Measurements from ENCODE around the gene NRXN3.

NRXN3 gene

DNA sequence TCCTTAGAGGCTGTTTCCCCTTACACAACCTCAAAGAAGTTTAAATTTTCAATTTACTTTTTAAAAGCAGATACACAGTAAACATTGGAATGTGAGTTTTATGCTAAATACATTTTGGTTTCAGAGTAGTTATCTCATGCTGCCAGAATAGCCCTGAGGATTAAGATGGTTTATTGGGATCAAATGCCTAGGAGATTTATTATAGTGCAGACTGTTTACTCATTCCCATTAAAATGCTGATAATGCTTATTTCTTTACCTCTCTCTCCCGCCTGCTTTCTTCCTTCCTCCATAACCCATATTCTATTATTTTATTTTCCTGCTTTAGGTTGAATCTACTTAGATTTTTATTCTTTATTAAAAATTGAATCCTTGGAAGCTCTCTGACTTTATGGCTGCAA is 1701.0 kb downstream of the NRXN3 start:
- H3K9me3 ChIP-seq (ENCODE audit: low read length): no peaks in the 10 kb centered on the region
- H3K9ac ChIP-seq (ENCODE audit: low read length): no peak overlapping the region
- H3K4me3 ChIP-seq (ENCODE audit: low read depth in 1 of 2, low read length in 2 of 2): no peak overlapping the region
- H3K4me1 ChIP-seq (ENCODE audit: insufficient read depth, low read length): no peaks in the 10 kb centered on the region
- H3K27ac ChIP-seq (ENCODE audit: low read depth, low read length): no peak overlapping the region
- H3K36me3 ChIP-seq (ENCODE audit: insufficient read depth, low read length): no peaks in the 10 kb centered on the region
- no peaks in the 10 kb centered on the region for H3K27me3 ChIP-seq (ENCODE audit: control insufficient read depth in 1 of 2, insufficient read depth in 2 of 2, low read length in 2 of 2)

DNA sequence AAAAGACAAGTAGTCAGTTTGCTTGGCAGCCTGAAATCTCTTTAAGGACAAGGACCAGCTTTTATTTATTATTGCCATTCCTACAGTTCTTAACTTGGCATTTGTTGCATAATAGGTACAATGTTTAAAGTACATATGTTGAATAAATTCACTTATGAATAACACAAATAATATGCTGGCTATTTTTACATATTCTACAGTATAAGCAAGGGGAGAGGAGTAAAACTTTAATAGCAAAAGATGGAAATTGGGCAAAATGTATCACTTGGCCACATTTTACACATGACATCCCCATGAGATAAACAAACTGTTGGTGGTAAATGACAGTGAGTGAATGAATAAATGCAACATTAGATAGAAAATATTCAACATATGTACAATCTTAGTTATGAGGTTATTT is 1708.1 kb downstream of the NRXN3 start:
- H3K27ac ChIP-seq (ENCODE audit: low read depth, low read length): no peak overlapping the region
- H3K36me3 ChIP-seq (ENCODE audit: insufficient read depth, low read length): no peaks in the 10 kb centered on the region
- no peak overlapping the region for H3K9ac ChIP-seq (ENCODE audit: low read length)
- H3K4me3 ChIP-seq (ENCODE audit: low read depth in 1 of 2, low read length in 2 of 2): no peak overlapping the region
- no peaks in the 10 kb centered on the region for H3K9me3 ChIP-seq (ENCODE audit: low read length)
- no peaks in the 10 kb centered on the region for H3K4me1 ChIP-seq (ENCODE audit: insufficient read depth, low read length)
- no peaks in the 10 kb centered on the region for H3K27me3 ChIP-seq (ENCODE audit: control insufficient read depth in 1 of 2, insufficient read depth in 2 of 2, low read length in 2 of 2)

DNA sequence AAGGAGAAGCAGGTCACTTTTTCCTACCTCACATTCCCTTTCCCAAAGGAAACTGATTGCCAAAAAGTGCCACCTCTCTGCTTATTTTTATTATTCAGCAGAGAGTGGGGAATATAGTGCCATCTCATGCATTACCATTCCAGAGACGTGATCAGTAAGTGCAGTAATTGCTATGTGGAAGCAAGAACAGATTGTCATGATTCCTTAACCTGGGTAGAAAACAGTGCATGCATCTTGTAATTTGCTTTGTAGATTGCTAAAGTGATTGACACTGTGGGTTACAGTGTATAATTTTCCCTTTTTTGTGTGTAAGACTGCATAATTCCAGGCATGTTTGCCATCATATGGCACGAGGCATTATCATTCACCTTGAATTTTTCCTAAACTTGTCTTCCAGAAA is 1708.6 kb downstream of the NRXN3 start:
- Histone ChIP-seq H3K9me3 (ENCODE audit: low read length) (no peaks in the 10 kb centered on the region), H3K27me3 (ENCODE audit: control insufficient read depth in 1 of 2, insufficient read depth in 2 of 2, low read length in 2 of 2) (no peaks in the 10 kb centered on the region), H3K9ac (ENCODE audit: low read length) (no peak overlapping the region), H3K4me1 (ENCODE audit: insufficient read depth, low read length) (no peaks in the 10 kb centered on the region), H3K27ac (ENCODE audit: low read depth, low read length) (no peak overlapping the region), H3K4me3 (ENCODE audit: low read depth in 1 of 2, low read length in 2 of 2) (no peak overlapping the region), H3K36me3 (ENCODE audit: insufficient read depth, low read length) (no peaks in the 10 kb centered on the region)

DNA sequence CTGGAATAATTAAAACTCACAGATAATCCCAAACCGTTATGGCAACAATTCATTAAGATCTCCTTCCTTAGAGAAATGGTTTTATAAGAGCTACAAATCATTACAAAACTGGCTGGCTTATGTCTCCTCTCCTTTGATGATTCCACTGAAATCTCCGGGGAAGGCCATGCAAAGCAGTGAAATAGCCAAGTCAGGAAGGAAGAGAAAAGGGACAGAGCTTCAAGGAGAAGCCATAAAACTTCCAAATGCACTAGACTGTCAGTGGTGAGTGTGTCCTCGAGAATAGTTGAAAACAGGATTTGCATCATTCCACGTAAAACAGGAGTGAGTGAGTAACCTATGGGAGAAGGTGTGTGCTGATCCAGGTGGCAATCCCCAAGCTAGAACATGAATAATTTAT is 1711.1 kb downstream of the NRXN3 start:
- Histone ChIP-seq H3K9ac (ENCODE audit: low read length) (no peak overlapping the region), H3K4me1 (ENCODE audit: insufficient read depth, low read length) (no peaks in the 10 kb centered on the region), H3K36me3 (ENCODE audit: insufficient read depth, low read length) (no peaks in the 10 kb centered on the region), H3K9me3 (ENCODE audit: low read length) (no peaks in the 10 kb centered on the region), H3K27me3 (ENCODE audit: control insufficient read depth in 1 of 2, insufficient read depth in 2 of 2, low read length in 2 of 2) (no peaks in the 10 kb centered on the region), H3K4me3 (ENCODE audit: low read depth in 1 of 2, low read length in 2 of 2) (no peak overlapping the region), H3K27ac (ENCODE audit: low read depth, low read length) (no peak overlapping the region)

DNA sequence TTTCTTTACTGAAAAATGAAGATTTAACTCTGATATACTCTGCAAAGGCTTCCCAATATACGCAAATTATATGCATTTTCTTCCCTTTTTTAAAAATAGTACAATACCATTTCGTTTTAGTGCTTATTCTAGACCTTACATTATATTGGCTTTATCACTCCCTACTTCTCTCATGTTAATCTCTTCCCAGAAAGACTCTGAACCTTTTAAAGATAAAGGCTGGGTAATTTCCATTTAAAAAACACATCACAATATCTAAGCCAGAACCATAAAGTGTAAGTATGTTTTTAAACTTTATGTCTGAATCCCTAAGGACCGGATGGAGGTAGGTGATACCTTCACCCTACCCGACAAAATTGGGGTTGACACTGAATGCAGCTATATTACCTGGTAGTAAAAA is 1720.4 kb downstream of the NRXN3 start:
- Histone ChIP-seq H3K36me3 (ENCODE audit: insufficient read depth, low read length) (no peaks in the 10 kb centered on the region), H3K27ac (ENCODE audit: low read depth, low read length) (no peak overlapping the region), H3K9ac (ENCODE audit: low read length) (no peak overlapping the region), H3K4me1 (ENCODE audit: insufficient read depth, low read length) (no peaks in the 10 kb centered on the region), H3K27me3 (ENCODE audit: control insufficient read depth in 1 of 2, insufficient read depth in 2 of 2, low read length in 2 of 2) (no peaks in the 10 kb centered on the region), H3K4me3 (ENCODE audit: low read depth in 1 of 2, low read length in 2 of 2) (no peak overlapping the region), H3K9me3 (ENCODE audit: low read length) (no peaks in the 10 kb centered on the region)

DNA sequence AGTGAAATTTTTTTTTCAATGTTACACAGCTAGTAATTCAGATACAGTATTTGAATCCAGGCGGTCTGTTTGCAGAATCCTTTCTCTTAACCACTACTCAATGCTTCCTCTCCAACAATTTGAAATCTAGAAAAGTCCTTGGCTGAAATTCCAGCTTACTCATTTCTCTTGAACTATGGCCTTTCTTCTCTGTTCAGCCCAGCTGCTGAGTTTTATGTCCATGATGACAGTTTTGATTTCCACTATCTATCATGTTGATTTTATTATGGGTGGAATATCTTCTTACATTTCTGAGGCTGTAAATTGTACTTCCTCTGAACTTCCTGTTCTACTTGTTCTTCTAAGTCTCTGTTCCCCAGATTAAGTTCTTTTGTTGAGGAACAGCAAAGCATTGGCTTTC is 1725.8 kb downstream of the NRXN3 start:
- H3K36me3 ChIP-seq (ENCODE audit: insufficient read depth, low read length): no peaks in the 10 kb centered on the region
- H3K27me3 ChIP-seq (ENCODE audit: control insufficient read depth in 1 of 2, insufficient read depth in 2 of 2, low read length in 2 of 2): no peaks in the 10 kb centered on the region
- H3K9me3 ChIP-seq (ENCODE audit: low read length): no peaks in the 10 kb centered on the region
- H3K4me1 ChIP-seq (ENCODE audit: insufficient read depth, low read length): no peaks in the 10 kb centered on the region
- no peak overlapping the region for H3K4me3 ChIP-seq (ENCODE audit: low read depth in 1 of 2, low read length in 2 of 2)
- H3K9ac ChIP-seq (ENCODE audit: low read length): no peak overlapping the region
- no peak overlapping the region for H3K27ac ChIP-seq (ENCODE audit: low read depth, low read length)

DNA sequence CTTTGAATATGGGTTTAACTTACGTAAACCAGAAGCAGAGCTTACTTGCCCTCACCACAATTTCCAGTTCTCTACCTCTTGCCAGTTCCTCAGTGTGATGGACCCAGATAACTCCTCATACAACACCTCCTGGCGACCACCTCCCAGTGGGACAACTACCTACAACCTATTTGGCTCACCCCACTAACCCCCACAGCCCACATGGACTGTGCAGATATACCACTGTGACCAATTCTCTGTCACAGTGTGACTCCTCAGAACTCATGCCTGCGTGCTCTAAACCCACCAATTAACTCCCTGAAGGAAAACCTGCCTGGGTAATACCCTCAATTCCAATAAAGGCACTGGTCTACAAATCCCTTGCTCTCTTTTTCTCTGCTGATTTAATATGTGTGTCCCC is 1729.4 kb downstream of the NRXN3 start:
- Histone ChIP-seq H3K27ac (ENCODE audit: low read depth, low read length) (no peak overlapping the region), H3K4me1 (ENCODE audit: insufficient read depth, low read length) (no peaks in the 10 kb centered on the region), H3K4me3 (ENCODE audit: low read depth in 1 of 2, low read length in 2 of 2) (no peak overlapping the region), H3K9ac (ENCODE audit: low read length) (no peak overlapping the region), H3K36me3 (ENCODE audit: insufficient read depth, low read length) (no peaks in the 10 kb centered on the region), H3K27me3 (ENCODE audit: control insufficient read depth in 1 of 2, insufficient read depth in 2 of 2, low read length in 2 of 2) (no peaks in the 10 kb centered on the region), H3K9me3 (ENCODE audit: low read length) (no peaks in the 10 kb centered on the region)

DNA sequence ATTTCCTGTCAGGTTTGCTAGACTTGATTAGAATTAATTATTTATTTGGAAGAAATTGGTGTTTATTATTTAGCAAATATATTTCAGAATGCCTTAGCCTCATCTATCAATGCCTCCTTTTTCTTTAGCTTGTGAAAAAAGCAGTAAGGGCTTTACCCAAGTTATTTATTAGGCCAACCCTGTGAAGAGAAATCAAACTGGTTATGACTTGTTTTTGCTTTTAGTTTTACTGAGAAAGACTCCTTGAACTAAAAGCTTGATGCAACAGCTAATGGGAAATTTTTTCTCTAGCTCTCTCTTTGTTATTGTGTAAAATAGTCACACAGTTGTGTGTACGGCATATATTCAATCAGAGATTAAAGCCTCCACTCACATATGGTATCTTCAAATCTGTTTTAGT is 1734.3 kb downstream of the NRXN3 start:
- H3K4me1 ChIP-seq (ENCODE audit: insufficient read depth, low read length): no peaks in the 10 kb centered on the region
- H3K9me3 ChIP-seq (ENCODE audit: low read length): no peaks in the 10 kb centered on the region
- H3K27me3 ChIP-seq (ENCODE audit: control insufficient read depth in 1 of 2, insufficient read depth in 2 of 2, low read length in 2 of 2): no peaks in the 10 kb centered on the region
- H3K36me3 ChIP-seq (ENCODE audit: insufficient read depth, low read length): no peaks in the 10 kb centered on the region
- no peak overlapping the region for H3K9ac ChIP-seq (ENCODE audit: low read length)
- no peak overlapping the region for H3K27ac ChIP-seq (ENCODE audit: low read depth, low read length)
- H3K4me3 ChIP-seq (ENCODE audit: low read depth in 1 of 2, low read length in 2 of 2): no peak overlapping the region

DNA sequence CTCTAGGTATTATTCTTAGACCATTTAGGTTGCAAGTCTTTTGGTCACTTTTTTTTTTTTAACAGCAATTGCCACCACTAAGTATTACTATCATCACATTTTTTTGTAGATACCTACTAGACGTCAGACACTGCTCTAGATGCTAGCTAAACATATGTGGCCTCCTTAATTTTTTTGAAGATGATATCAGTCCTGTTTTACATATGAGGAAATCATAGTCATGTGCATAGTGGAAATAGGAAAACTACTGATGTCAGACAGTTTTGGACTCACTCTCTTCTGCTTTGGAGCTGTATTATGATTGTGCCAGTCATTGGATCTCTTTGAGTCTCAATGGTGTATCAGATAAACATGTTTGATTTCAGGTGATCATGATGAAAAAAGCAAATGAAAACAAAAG is 1736.8 kb downstream of the NRXN3 start:
- Histone ChIP-seq H3K27me3 (ENCODE audit: control insufficient read depth in 1 of 2, insufficient read depth in 2 of 2, low read length in 2 of 2) (no peaks in the 10 kb centered on the region), H3K27ac (ENCODE audit: low read depth, low read length) (no peak overlapping the region), H3K4me1 (ENCODE audit: insufficient read depth, low read length) (no peaks in the 10 kb centered on the region), H3K9me3 (ENCODE audit: low read length) (no peaks in the 10 kb centered on the region), H3K4me3 (ENCODE audit: low read depth in 1 of 2, low read length in 2 of 2) (no peak overlapping the region), H3K9ac (ENCODE audit: low read length) (no peak overlapping the region), H3K36me3 (ENCODE audit: insufficient read depth, low read length) (no peaks in the 10 kb centered on the region)

DNA sequence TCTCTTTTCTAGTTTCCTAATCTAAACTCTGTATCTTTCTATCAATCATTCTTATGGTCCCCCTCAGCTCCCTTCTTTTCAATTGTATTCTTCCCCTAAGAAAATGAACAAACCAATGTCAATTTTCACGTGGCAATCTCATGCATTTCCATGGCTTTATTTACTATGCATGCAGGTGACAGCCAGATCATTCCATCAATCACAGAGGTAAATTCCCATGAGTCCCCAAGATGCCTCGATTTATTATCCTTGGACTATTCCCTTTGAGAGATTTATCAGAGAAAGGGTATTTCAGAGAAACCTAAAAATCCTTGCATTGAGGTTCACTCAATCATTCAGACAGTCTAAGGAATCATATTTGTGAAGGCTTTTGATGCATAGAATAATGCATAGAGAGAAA is 1739.9 kb downstream of the NRXN3 start:
- no peak overlapping the region for H3K4me3 ChIP-seq (ENCODE audit: low read depth in 1 of 2, low read length in 2 of 2)

DNA sequence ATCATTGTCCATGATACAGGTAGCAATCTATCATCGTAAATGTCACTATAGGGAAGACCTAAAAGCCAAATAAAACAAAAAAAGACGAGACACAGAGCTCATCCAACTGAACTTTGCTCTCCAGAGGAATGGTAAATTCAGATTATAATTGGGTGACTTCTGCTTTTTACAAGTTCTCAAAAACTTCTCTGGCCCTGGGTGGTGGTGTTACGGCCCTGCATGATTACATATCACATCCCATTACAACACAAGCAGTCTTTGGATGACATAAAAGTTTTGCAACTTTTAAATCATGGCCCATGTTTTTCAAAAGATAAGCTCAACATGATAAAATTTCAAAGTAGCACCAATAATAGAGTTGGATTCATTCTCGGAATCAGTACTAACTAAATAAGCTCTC is 1741.6 kb downstream of the NRXN3 start:
- H3K4me3 ChIP-seq (ENCODE audit: low read depth in 1 of 2, low read length in 2 of 2): no peak overlapping the region
- H3K4me1 ChIP-seq (ENCODE audit: insufficient read depth, low read length): no peaks in the 10 kb centered on the region
- no peaks in the 10 kb centered on the region for H3K36me3 ChIP-seq (ENCODE audit: insufficient read depth, low read length)
- H3K27me3 ChIP-seq (ENCODE audit: control insufficient read depth in 1 of 2, insufficient read depth in 2 of 2, low read length in 2 of 2): no peaks in the 10 kb centered on the region
- H3K9me3 ChIP-seq (ENCODE audit: low read length): no peaks in the 10 kb centered on the region
- H3K27ac ChIP-seq (ENCODE audit: low read depth, low read length): no peak overlapping the region
- no peak overlapping the region for H3K9ac ChIP-seq (ENCODE audit: low read length)

More for the DNA sequence above, 1739.9 kb downstream of the NRXN3 start:
- H3K27ac ChIP-seq (ENCODE audit: low read depth, low read length): no peak overlapping the region
- H3K9ac ChIP-seq (ENCODE audit: low read length): no peak overlapping the region
- H3K27me3 ChIP-seq (ENCODE audit: control insufficient read depth in 1 of 2, insufficient read depth in 2 of 2, low read length in 2 of 2): no peaks in the 10 kb centered on the region
- no peaks in the 10 kb centered on the region for H3K4me1 ChIP-seq (ENCODE audit: insufficient read depth, low read length)
- no peaks in the 10 kb centered on the region for H3K9me3 ChIP-seq (ENCODE audit: low read length)
- no peaks in the 10 kb centered on the region for H3K36me3 ChIP-seq (ENCODE audit: insufficient read depth, low read length)

DNA sequence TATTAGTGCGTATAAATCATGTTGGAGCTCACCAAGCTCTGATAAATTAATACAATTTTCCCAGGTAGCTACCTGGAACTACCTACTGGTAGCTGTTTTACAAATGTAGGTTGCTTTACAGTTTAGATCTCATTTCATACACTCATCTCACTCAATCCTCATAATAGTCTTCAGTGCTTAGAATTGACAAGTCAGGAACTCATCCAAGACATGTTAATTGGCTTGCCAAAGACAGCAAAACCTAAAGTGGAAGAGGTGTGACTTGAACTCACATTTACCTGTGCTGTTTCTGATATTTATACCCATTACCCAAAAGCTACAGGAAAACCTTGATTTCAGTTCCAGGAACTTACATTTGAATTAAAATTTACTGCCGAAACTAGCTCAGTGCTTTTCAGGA is 1744.4 kb downstream of the NRXN3 start:
- Histone ChIP-seq H3K9ac (ENCODE audit: low read length) (no peak overlapping the region), H3K27ac (ENCODE audit: low read depth, low read length) (no peak overlapping the region), H3K4me1 (ENCODE audit: insufficient read depth, low read length) (no peaks in the 10 kb centered on the region), H3K27me3 (ENCODE audit: control insufficient read depth in 1 of 2, insufficient read depth in 2 of 2, low read length in 2 of 2) (no peaks in the 10 kb centered on the region), H3K36me3 (ENCODE audit: insufficient read depth, low read length) (no peaks in the 10 kb centered on the region), H3K9me3 (ENCODE audit: low read length) (no peaks in the 10 kb centered on the region), H3K4me3 (ENCODE audit: low read depth in 1 of 2, low read length in 2 of 2) (no peak overlapping the region)

All from muscle layer of colon (tissue), 2 donors.